ENCODE measurements around the gene AKAP10. TPM values are rescaled to one million over a fixed set of nuclear protein-coding genes. Genes with fewer than 3 reads are reported as not detected.

The AKAP10 gene
- total and polyA plus RNA-seq, 2 of the 8 experiments (the other 6 are each of a cell fraction or from before 2014, with no cell fraction given): 13.3 to 27.0 TPM

DNA sequence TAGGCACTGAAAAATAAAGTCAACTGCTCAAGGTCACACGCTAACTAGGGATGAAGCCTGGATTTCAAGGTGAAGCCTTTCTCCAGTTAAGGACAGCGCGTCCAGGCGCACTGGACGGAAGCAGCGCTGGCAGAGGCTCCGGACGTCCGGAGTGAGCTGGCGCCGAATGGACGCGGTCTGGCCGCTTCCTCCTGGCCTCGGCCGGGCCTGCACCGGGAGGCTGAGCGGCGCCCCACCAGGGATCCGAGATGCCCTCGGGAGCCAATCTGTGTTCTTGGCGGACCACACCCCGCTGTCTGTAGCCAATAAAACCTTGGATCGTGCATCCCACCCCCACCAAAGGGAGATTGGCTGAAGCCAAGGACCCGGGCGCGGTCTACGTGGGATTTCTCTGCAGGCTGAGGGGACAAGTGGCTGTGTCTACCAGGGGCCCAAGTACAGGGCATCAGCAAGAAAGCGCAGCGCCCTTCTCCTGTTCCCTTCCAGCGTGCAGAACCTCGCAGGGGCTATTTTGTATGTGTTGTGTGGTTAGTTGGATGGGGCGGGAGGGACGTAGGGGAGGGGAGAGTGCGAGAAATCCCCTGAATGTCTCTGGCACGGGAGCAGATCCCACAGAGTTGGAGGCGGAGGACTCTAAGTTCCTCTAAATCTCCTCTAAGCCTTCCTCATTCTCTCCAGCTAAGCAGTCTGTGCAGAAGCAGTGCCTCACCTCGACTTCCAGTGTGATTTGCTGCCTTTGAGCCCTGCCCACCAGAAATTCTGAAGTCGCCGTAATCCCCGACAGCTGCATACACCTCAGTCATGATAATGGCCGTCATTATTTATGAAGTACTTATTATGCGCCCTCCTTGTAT is 2.5 kb upstream of the AKAP10 start:
- no peaks in the 10 kb centered on the region for H3K27me3 ChIP-seq (replicated peaks in 1 of 4; ENCODE audit: control insufficient read depth in 3 of 4, extremely low read depth in 1 of 4, insufficient read depth in 3 of 4, low read length in 3 of 4)
- peak overlapping the region; percentile 11 for H4K91ac ChIP-seq (replicated peaks; ENCODE audit: insufficient read length, low read length)
- H4K20me1 ChIP-seq (replicated peaks in 1 of 2; ENCODE audit: control insufficient read depth in 1 of 2, insufficient read depth in 2 of 2, low read length in 2 of 2): no peaks in the 10 kb centered on the region
- no peak overlapping the region for H2BK20ac ChIP-seq (ENCODE audit: low read length)
- H3K4me3 ChIP-seq (ENCODE audit: extremely low read depth in 1 of 4, insufficient read depth in 2 of 4, low read depth in 3 of 4, low read length in 4 of 4): peak overlapping the region; percentile 25 to 90 (median 44); a peak in 7 of 8 replicates
- ChIA-PET CTCF (ENCODE audit: partially characterized antibody) (interaction anchor here (0.7 to 1.6 kb wide), 2 partner anchors 28 to 142 kb away, joined by 3 to 4 read pairs; no protein-coding TSS in a partner anchor), POLR2A (ENCODE audit: partially characterized antibody) (interaction anchor here (0.9 to 1.8 kb wide), 6 partner anchors 9 to 169 kb away, joined by 3 to 5 read pairs (median 3); no protein-coding TSS in a partner anchor)
- H2BK120ac ChIP-seq (replicated peaks; ENCODE audit: low read depth, low read length): no peak overlapping the region
- H3K14ac ChIP-seq (ENCODE audit: insufficient read length): no peak overlapping the region
- FAIRE-seq: no peak
- H2BK15ac ChIP-seq (ENCODE audit: low read length): no peak overlapping the region; the same call in 1 of the 2 replicates
- peak overlapping the region; percentile 91 for H3K27ac ChIP-seq (ENCODE audit: low read depth, low read length)
- H3K18ac ChIP-seq (ENCODE audit: extremely low read depth, low read length): peak overlapping the region; percentile 83; the same call in 1 of the 2 replicates
- DNase-seq (ENCODE audit: low read depth in 1 of 2, low spot score in 2 of 2): peak in 1 of 2 experiments; percentile 71
- H4K5ac ChIP-seq (ENCODE audit: insufficient read length, low read depth, low read length): no peak overlapping the region
- H2AFZ ChIP-seq (ENCODE audit: low read length): no peak overlapping the region
- H3K9me3 ChIP-seq (ENCODE audit: insufficient read depth in 2 of 2, low read depth in 1 of 2, low read length in 1 of 2): no peaks in the 10 kb centered on the region
- peaks cover 2 to 9% (median 3%) of the 10 kb centered on the region in 4 experiments; a peak in 4 of 7 replicates for H3K4me1 ChIP-seq (replicated peaks in 1 of 4; ENCODE audit: control insufficient read depth in 3 of 4, insufficient read depth in 4 of 4, low read length in 3 of 4)
- H3K79me2 ChIP-seq (ENCODE audit: control insufficient read depth in 1 of 2, insufficient read depth in 2 of 2, low read length in 2 of 2): peaks cover 9 to 22% of the 10 kb centered on the region in 2 experiments
- H3K36me3 ChIP-seq (ENCODE audit: control insufficient read depth in 2 of 4, insufficient read depth in 4 of 4, low read length in 3 of 4): no peaks in the 10 kb centered on the region
- no peak overlapping the region for H3K23ac ChIP-seq (ENCODE audit: insufficient read length)
- WGBS, 2 experiments (ENCODE audit: extremely low coverage in 1 of 2, insufficient coverage in 1 of 2, insufficient read length in 1 of 2, insufficient replicate concordance in 2 of 2, low coverage in 1 of 2, low lambda C conversion rate in 2 of 2, missing lambda C conversion rate in 1 of 2): 9 to 100% methylated on average over 1 to 43 of the region's 43 CpGs
- peak overlapping the region in 3 of 4 experiments; percentile 74 to 80 (median 75); a peak in 6 of 7 replicates for H3K9ac ChIP-seq (replicated peaks in 1 of 4; ENCODE audit: extremely low read depth in 1 of 4, low read depth in 3 of 4, low read length in 3 of 4)
- peak overlapping the region; percentile 76 for H2BK5ac ChIP-seq (ENCODE audit: low read depth, low read length)
- H3K4me2 ChIP-seq (ENCODE audit: insufficient read depth in 1 of 2, low read depth in 2 of 2, low read length in 2 of 2): peak overlapping the region; percentile 73 to 79
- peak overlapping the region; percentile 18; the same call in 1 of the 2 replicates for H2AK5ac ChIP-seq (ENCODE audit: low read depth, low read length)
- peak overlapping the region; percentile 64; the same call in 1 of the 2 replicates for H4K8ac ChIP-seq (ENCODE audit: extremely low read depth, insufficient read depth, low read length)
- H3K4ac ChIP-seq (replicated peaks; ENCODE audit: insufficient read length, low read depth, low read length): no peak overlapping the region
- peak overlapping the region; percentile 60; the same call in 1 of the 2 replicates for H2BK12ac ChIP-seq (ENCODE audit: low read depth, low read length)
- H3K56ac ChIP-seq (replicated peaks; ENCODE audit: insufficient read length, low read depth, low read length): no peak overlapping the region
- H3K23me2 ChIP-seq (ENCODE audit: low read depth, low read length): peaks cover 19% of the 10 kb centered on the region
- H3K79me1 ChIP-seq (ENCODE audit: low read depth, low read length): peaks cover under 1% of the 10 kb centered on the region; the same call in 1 of the 2 replicates
- TF ChIP-seq SIX5 (IDR thresholded peaks at IDR 0.05; ENCODE audit: low read depth, low read length) (no peak), CHD2 (IDR thresholded peaks at IDR 0.05; ENCODE audit: low read length) (peak; percentile 50), FOSL1 (IDR thresholded peaks at IDR 0.05; ENCODE audit: insufficient read depth, low read depth, low read length) (no peak), TAF7 (optimal IDR thresholded peaks at IDR 0.05; ENCODE audit: borderline replicate concordance, low read depth, low read length) (peak; percentile 81), SP1 (IDR thresholded peaks at IDR 0.05; ENCODE audit: low read depth, low read length) (peak; percentile 52; the same call in 1 of the 2 replicates), CREB1 (IDR thresholded peaks at IDR 0.05) (no peak), POLR2A (IDR thresholded peaks at IDR 0.05; ENCODE audit: control extremely low read depth in 1 of 2, low read depth in 2 of 2, low read length in 2 of 2) (peak; percentile 91 to 94), EP300 (IDR thresholded peaks at IDR 0.05; ENCODE audit: borderline replicate concordance in 1 of 2, low read depth in 2 of 2, low read length in 2 of 2) (no peak), RFX5 (IDR thresholded peaks at IDR 0.05; ENCODE audit: borderline replicate concordance, low read depth, low read length) (no peak), KDM4A (IDR thresholded peaks at IDR 0.05; ENCODE audit: low read depth, low read length, severe bottlenecking) (peak; percentile 26), HDAC6 (IDR thresholded peaks at IDR 0.05; ENCODE audit: low read depth, low read length) (no peak), KDM5A (IDR thresholded peaks at IDR 0.05; ENCODE audit: low read length) (no peak)

Measured in H1 (cell line).